Hematopoietic multipotent progenitor cell treated with erythropoietin and hydrocortisone succinate and interleukin-3 and kit ligand, for 6 days (in vitro differentiated cells): ENCODE data around the gene OR6K2.

Source experiments
- DNase-seq: peaks from one replicate; pipeline ENCODE4 v3.0.0-alpha.2; 2015

OR6K2 gene

GRCh38 chr1:158681606-158682005, 18.8 kb downstream of the OR6K2 start:
- no peak for DNase-seq

- DNase-seq: no peak
These were observed 21.2 kb downstream of the OR6K2 start for GRCh38 chr1:158679289-158679688.

GRCh38 chr1:158675563-158676323, 24.7 kb downstream of the OR6K2 start:
- DNase-seq: peak; percentile 75

- DNase-seq: no peak
These were observed 26.1 kb downstream of the OR6K2 start for GRCh38 chr1:158674302-158674701.

DNA sequence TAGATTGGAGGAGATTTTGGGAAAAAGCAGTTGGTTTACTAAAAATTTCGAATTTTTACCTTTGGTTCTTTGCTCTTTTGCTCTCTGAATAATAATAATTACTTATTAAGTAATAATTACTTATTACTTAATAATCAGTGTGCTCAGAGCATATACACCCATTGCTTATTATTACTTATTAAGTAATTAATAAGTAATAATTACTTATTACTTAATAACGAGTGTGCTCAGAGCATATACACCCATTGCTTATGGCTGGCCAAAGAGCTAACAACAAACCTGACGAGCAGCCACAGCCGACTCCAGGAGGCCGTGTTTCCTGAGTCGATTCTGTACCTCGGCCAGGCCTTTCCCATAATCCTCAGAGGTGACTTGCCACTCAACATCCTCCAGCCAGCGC, 34.4 kb downstream of the OR6K2 start:
- no peak for DNase-seq

GRCh38 chr1:158654571-158654970, 45.9 kb downstream of the OR6K2 start:
- peak; percentile 57 for DNase-seq

- no peak for DNase-seq
These were observed 46.4 kb downstream of the OR6K2 start for GRCh38 chr1:158654086-158654485.

- no peak for DNase-seq
These were observed 47.6 kb downstream of the OR6K2 start for GRCh38 chr1:158652721-158653334.
